HG03520 (cell line): ENCODE measurements around the gene TMEM181.
A peak's percentile ranks its signal among the peaks of the same experiment; 100 is the strongest.
"Not testable (repeated sequence)": the region's sequence is repeated elsewhere in the genome, so short reads cannot be mapped to it uniquely, and the experiment has no call there.

ENCODE experiments used
- ATAC-seq: cut with Tn5 transposase; IDR thresholded peaks from one replicate; pipeline ENCODE4 v1.9.1; 2021; ENCODE audit warnings: mild to moderate bottlenecking, moderate library complexity; ENCODE audit not compliant: unreplicated experiment

TMEM181 gene

GRCh38 chr6:158536891-158537798, 22.7 kb upstream of the TMEM181 start:
- ATAC-seq, result no peak

GRCh38 chr6:158538741-158539140, 21.1 kb upstream of the TMEM181 start:
- no peak for ATAC-seq

GRCh38 chr6:158539413-158539812, 20.5 kb upstream of the TMEM181 start:
- ATAC-seq, result no peak

- ATAC-seq, result no peak
These were observed 20.0 kb upstream of the TMEM181 start for GRCh38 chr6:158539881-158540280.

GRCh38 chr6:158543606-158544185, 16.2 kb upstream of the TMEM181 start:
- no peak for ATAC-seq

GRCh38 chr6:158544428-158544827, 15.5 kb upstream of the TMEM181 start:
- no peak for ATAC-seq

GRCh38 chr6:158545043-158545966, 14.6 kb upstream of the TMEM181 start:
- ATAC-seq, result no peak

GRCh38 chr6:158548418-158549161, 11.3 kb upstream of the TMEM181 start:
- no peak for ATAC-seq

- ATAC-seq, result no peak
These were observed 7.7 kb upstream of the TMEM181 start for GRCh38 chr6:158552055-158552795.

GRCh38 chr6:158552796-158553138, 7.1 kb upstream of the TMEM181 start:
- ATAC-seq, result no peak

GRCh38 chr6:158554611-158555361, 5.1 kb upstream of the TMEM181 start:
- no peak for ATAC-seq

- ATAC-seq, result no peak
These were observed 3.8 kb upstream of the TMEM181 start for GRCh38 chr6:158556113-158556512.

GRCh38 chr6:158557110-158557509, 2.8 kb upstream of the TMEM181 start:
- not testable (repeated sequence) for ATAC-seq

GRCh38 chr6:158557927-158558326, 2.0 kb upstream of the TMEM181 start:
- ATAC-seq, result no peak

GRCh38 chr6:158558415-158559306, 1.2 kb upstream of the TMEM181 start:
- ATAC-seq, result no peak

- no peak for ATAC-seq
These were observed 475 bp upstream of the TMEM181 start for GRCh38 chr6:158559338-158559894.

GRCh38 chr6:158560836-158561320, 987 bp downstream of the TMEM181 start:
- peak; percentile 10 for ATAC-seq
